GM12878 (cell line): ENCODE measurements around the gene DPH7. TPM values are rescaled to one million over a fixed set of nuclear protein-coding genes. Genes with fewer than 3 reads are reported as not detected.

Source experiments
- ATAC-seq: fragments of 200-7000 bp; cut with Tn5 transposase; 3 replicates; pipeline ENCODE4 v1.9.1; 2020; ENCODE audit warnings: mild to moderate bottlenecking, moderate library complexity
- BruUV-seq: library from RNA; stranded (reverse); fragments of 400-500 nt; replicated peaks from 2 replicates; lab custom pipeline; 2021; lab: Mats Ljungman, UMichigan
- CTCF ChIA-PET: fragments of 300-600 bp; sonication (Branson Sonifier 250); formaldehyde crosslinking; extraction: SDS; loops from one replicate; lab custom pipeline; 2021; ENCODE audit warnings: inconsistent platforms; lab: Yijun Ruan, JAX
- POLR2A ChIA-PET: fragments of 350-600 bp; formaldehyde crosslinking; extraction: SDS; loops from one replicate; lab custom pipeline; 2021; ENCODE audit warnings: inconsistent platforms; lab: Charles Lee
- RAD21 ChIA-PET: fragments of 300-600 bp; sonication (Branson Sonifier 250); formaldehyde crosslinking; loops from one replicate; lab custom pipeline; 2023; ENCODE audit warnings: antibody characterized with exemption; ENCODE audit not compliant: unreplicated experiment; lab: Charles Lee
- SMC1A ChIA-PET: fragments of 300-600 bp; sonication (Branson Sonifier 250); formaldehyde crosslinking; loops from one replicate; lab custom pipeline; 2023; ENCODE audit not compliant: unreplicated experiment, uncharacterized antibody; lab: Charles Lee
- DNase-seq: peaks from one replicate; pipeline ENCODE4 v3.0.0-alpha.2; 2011; ENCODE audit warnings: low read depth, low spot score
- FAIRE-seq: peaks from 3 replicates; lab custom pipeline; 2011; peaks lifted over from hg19 to GRCh38; lab: Jason Lieb, UNC
- H2AFZ ChIP-seq: 2 replicates; pipeline ENCODE4 v1.6.0; 2011; ENCODE audit warnings: low read depth, low read length, control low read depth; ENCODE audit not compliant: control insufficient read depth
- H3K27ac ChIP-seq: 2 replicates; pipeline ENCODE4 v1.5.1; 2011; ENCODE audit warnings: control low read depth; ENCODE audit not compliant: control insufficient read depth, insufficient read depth
- H3K27me3 ChIP-seq, 2 experiments: replicated peaks in 1 of 2; 2 replicates each; pipeline versions ENCODE4 v1.6.0 to v1.6.1; 2011; ENCODE audit warnings: low read length in 1 of 2; ENCODE audit not compliant: control insufficient read depth in 2 of 2, insufficient read depth in 2 of 2
- H3K36me3 ChIP-seq, 2 experiments: 2 replicates each; pipeline ENCODE4 v1.5.1; 2011; ENCODE audit warnings: low read length in 1 of 2; ENCODE audit not compliant: control insufficient read depth in 2 of 2, insufficient read depth in 2 of 2
- H3K4me1 ChIP-seq: 2 replicates; pipeline ENCODE4 v1.6.1; 2011; ENCODE audit warnings: mild to moderate bottlenecking, low read length, moderate library complexity, mixed read lengths; ENCODE audit not compliant: control insufficient read depth, insufficient read depth
- H3K4me2 ChIP-seq: 2 replicates; pipeline ENCODE4 v1.6.0; 2011; ENCODE audit warnings: control low read depth; ENCODE audit not compliant: control insufficient read depth, insufficient read depth
- H3K4me3 ChIP-seq: fragments of 200-600 bp; sonication (generic); 2 replicates; pipeline ENCODE4 v1.5.1; 2016
- H3K79me2 ChIP-seq: 2 replicates; pipeline ENCODE4 v1.6.0; 2011; ENCODE audit warnings: low read length; ENCODE audit not compliant: control insufficient read depth, insufficient read depth
- H3K9ac ChIP-seq: 2 replicates; pipeline ENCODE4 v1.8.0; 2011; ENCODE audit warnings: low read length, control low read depth, mixed read lengths; ENCODE audit not compliant: control insufficient read depth, insufficient read depth
- H3K9me3 ChIP-seq: replicated peaks from 3 replicates; pipeline ENCODE4 v1.5.1; 2011; ENCODE audit warnings: mild to moderate bottlenecking, low read length; ENCODE audit not compliant: control insufficient read depth, insufficient read depth
- H4K20me1 ChIP-seq: 2 replicates; pipeline ENCODE4 v1.6.0; 2011; ENCODE audit not compliant: control insufficient read depth, insufficient read depth
- BACH1 ChIP-seq: fragments of 450-650 bp; IDR thresholded peaks from 2 replicates; pipeline ENCODE4 v1.6.1; 2017; ENCODE audit warnings: mild to moderate bottlenecking, borderline replicate concordance
- BRCA1 ChIP-seq: IDR thresholded peaks from 2 replicates; pipeline ENCODE4 v1.6.1; 2011; ENCODE audit warnings: low read depth, low read length, improper control_type of control experiment
- CTCF ChIP-seq, 3 experiments: IDR thresholded peaks in 2 of 3; conservative IDR thresholded peaks in 1 of 3; 2 replicates each; pipeline ENCODE4 v1.5.1; 2011; ENCODE audit warnings: low read depth in 3 of 3, low read length in 3 of 3, mild to moderate bottlenecking in 3 of 3, control low read depth in 2 of 3, moderate library complexity in 2 of 3, inconsistent platforms in 1 of 3, mixed read lengths in 1 of 3; ENCODE audit not compliant: control insufficient read depth in 2 of 3, insufficient read depth in 1 of 3; ENCODE audit errors: extremely low read depth in 1 of 3
- EED ChIP-seq: sonication (generic); IDR thresholded peaks from 2 replicates; pipeline ENCODE4 v1.6.1; 2016; ENCODE audit warnings: antibody characterized with exemption, low read depth
- ESRRA ChIP-seq: IDR thresholded peaks from 2 replicates; pipeline ENCODE4 v1.6.1; 2012; ENCODE audit warnings: mild to moderate bottlenecking, low read length, improper control_type of control experiment
- HDGF ChIP-seq: fragments of 450-650 bp; IDR thresholded peaks from 2 replicates; pipeline ENCODE4 v1.6.1; 2016; ENCODE audit warnings: antibody characterized with exemption
- IRF4 ChIP-seq: IDR thresholded peaks from 2 replicates; pipeline ENCODE4 v1.6.1; 2011; ENCODE audit warnings: low read depth, low read length
- JUNB ChIP-seq: IDR thresholded peaks from 2 replicates; pipeline ENCODE4 v1.6.1; 2016; ENCODE audit warnings: antibody characterized with exemption, mild to moderate bottlenecking
- RB1 ChIP-seq: fragments of 450-650 bp; formaldehyde crosslinking; IDR thresholded peaks from 2 replicates; pipeline ENCODE4 v1.6.1; 2017; ENCODE audit warnings: mild to moderate bottlenecking, borderline replicate concordance
- SMAD1 ChIP-seq: fragments of 450-650 bp; IDR thresholded peaks from 2 replicates; pipeline ENCODE4 v1.6.1; 2018; ENCODE audit warnings: mild to moderate bottlenecking, low read depth; ENCODE audit not compliant: partially characterized antibody
- WGBS: methylation state at CpG from one replicate; pipeline ENCODE4 v1.1.6; 2016; ENCODE audit warnings: low lambda C conversion rate; ENCODE audit not compliant: insufficient replicate concordance, insufficient coverage; ENCODE audit errors: missing lambda C conversion rate; 5-methylcytosine and 5-hydroxymethylcytosine counted together
- in situ Hi-C: fragments of 300-500 bp; cut with MboI; formaldehyde crosslinking; loops from 9 replicates; pipeline ENCODE4 v1.14.3; 2018; ENCODE audit warnings: mixed read lengths
- intact Hi-C: fragments of 100-400 bp; cut with micrococcal nuclease; formaldehyde crosslinking; loops from one replicate; pipeline ENCODE4 v1.14.2; 2022; ENCODE audit not compliant: unreplicated experiment
- polyA plus RNA-seq, 11 experiments: library from polyadenylated mRNA; depleted of rRNA in 4 of 11; unstranded in 6 of 11; stranded (reverse) in 5 of 11; fragments of >200 nt; fragmentation: Nextera tagmentation in 4 of 11; fragmentation: Illumina TruSeq in 1 of 11; extraction: Ambion mirVana in 4 of 11; extraction: Trizol in 1 of 11; gene quantifications; 1 replicate in 1 of 11; 2 replicates in 10 of 11; pipeline versions ENCODE4 v1.2.1 to v1.2.3, GENCODE V29; 2011 to 2016; ENCODE audit warnings: inconsistent platforms in 2 of 11, missing spikeins in 2 of 11, low read depth in 1 of 11
- total RNA-seq, 4 experiments: library from RNA; depleted of rRNA in 3 of 4; stranded (reverse); fragments of >200 nt in 3 of 4; fragmentation: Illumina TruSeq in 1 of 4; extraction: Trizol in 1 of 4; gene quantifications; 2 replicates each; pipeline versions ENCODE4 v1.2.1 to v1.2.3, GENCODE V29; 2013 to 2021

Gene DPH7
- total and polyA plus RNA-seq, 10 of the 15 experiments (the other 5 are each of a cell fraction or from before 2014, with no cell fraction given): 8.7 to 40.0 (median 28.1) TPM

- H3K27ac ChIP-seq: no peak overlapping the region
- H3K79me2 ChIP-seq: peaks cover 3% of the 10 kb centered on the region
- 84% methylated on average over 14 of the region's 14 CpGs for WGBS
- no peak overlapping the region for H3K9ac ChIP-seq
- H2AFZ ChIP-seq: no peak overlapping the region
- ChIA-PET SMC1A (no interaction called here), CTCF (no interaction called here), RAD21 (no interaction called here), POLR2A (no interaction called here)
- TF ChIP-seq RB1 (no peak), BACH1 (no peak), BRCA1 (no peak), EED (no peak), SMAD1 (no peak), IRF4 (no peak), ESRRA (no peak), CTCF (IDR thresholded peaks at IDR 0.05 in 2 of 3, conservative IDR thresholded peaks at IDR 0.05 in 1 of 3; ENCODE audit: control insufficient read depth in 2 of 3, extremely low read depth in 1 of 3, insufficient read depth in 1 of 3, low read depth in 3 of 3, low read length in 3 of 3) (no peak), HDGF (no peak), JUNB (no peak)
- intact Hi-C loops (no loop called here), in situ Hi-C loops (no loop called here)
- H3K36me3 ChIP-seq: peaks cover 14 to 22% of the 10 kb centered on the region in 2 experiments; a peak in 3 of 4 replicates
- FAIRE-seq (no peak), ATAC-seq (no peak), DNase-seq (no peak)
- no peak overlapping the region for H3K4me3 ChIP-seq
- no peaks in the 10 kb centered on the region for H4K20me1 ChIP-seq
- no peak overlapping the region for H3K4me2 ChIP-seq
- H3K4me1 ChIP-seq: no peaks in the 10 kb centered on the region
- no TSS peak for BruUV-seq
- no peaks in the 10 kb centered on the region for H3K27me3 ChIP-seq
- H3K9me3 ChIP-seq: no peaks in the 10 kb centered on the region
Observed at GRCh38 chr9:137583347-137583746, 4.6 kb upstream of the DPH7 start.
